ENCODE results near the gene TCEA3.

The TCEA3 gene

GRCh38 chr1:23424293-23425192 is at the start of gene TCEA3:
TSS of gene TCEA3 (minus strand) at chr1:23424748. CDS start at chr1:23424633, 115 bp downstream.
- DNase-seq, result no peak

DNA sequence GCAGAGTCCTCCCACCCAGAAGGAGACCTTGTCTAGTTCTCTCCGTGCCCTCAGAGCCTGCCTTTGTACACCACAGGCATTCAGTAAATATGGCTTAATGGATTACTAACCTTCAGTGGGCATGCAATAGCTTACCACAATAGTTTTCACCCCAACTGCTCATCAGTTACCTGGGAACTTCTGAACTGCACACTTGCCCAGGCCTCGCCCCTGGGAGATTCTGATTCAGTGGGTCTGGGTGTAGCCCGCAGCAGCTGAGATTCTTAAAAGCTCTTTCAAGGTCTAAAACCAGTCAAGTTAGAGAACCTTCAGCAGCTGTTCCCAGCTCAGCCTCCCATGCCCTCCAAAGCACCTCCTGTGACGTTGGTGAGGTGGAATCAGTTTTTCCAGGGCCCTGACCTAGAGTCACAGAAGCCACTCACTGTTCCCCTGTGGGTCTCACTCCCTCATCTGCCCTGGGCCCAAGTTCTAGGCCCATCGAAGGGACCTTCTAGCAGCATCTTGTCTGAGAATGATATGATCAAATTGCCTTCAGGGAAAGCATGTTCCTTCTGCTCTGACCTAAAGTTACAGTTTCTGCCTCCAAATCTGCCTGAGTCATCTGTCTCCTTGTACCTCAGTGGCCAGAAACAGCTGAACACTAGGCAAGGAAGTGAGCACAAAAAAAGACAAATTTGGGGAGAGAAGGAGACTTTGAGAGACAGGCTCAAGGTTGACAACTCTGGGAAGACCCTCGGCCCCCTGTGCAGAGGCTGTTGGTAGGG is 48.7 kb upstream of the TCEA3 start:
- DNase-seq, result no peak

GRCh38 chr1:23472351-23473036 is 47.9 kb upstream of the TCEA3 start:
- DNase-seq, result no peak

GRCh38 chr1:23471473-23472075 is 47.0 kb upstream of the TCEA3 start:
- DNase-seq, result no peak

GRCh38 chr1:23470282-23471070 is 45.9 kb upstream of the TCEA3 start:
- no peak for DNase-seq

- no peak for DNase-seq
These were observed 44.9 kb upstream of the TCEA3 start for GRCh38 chr1:23469372-23469982.

DNA sequence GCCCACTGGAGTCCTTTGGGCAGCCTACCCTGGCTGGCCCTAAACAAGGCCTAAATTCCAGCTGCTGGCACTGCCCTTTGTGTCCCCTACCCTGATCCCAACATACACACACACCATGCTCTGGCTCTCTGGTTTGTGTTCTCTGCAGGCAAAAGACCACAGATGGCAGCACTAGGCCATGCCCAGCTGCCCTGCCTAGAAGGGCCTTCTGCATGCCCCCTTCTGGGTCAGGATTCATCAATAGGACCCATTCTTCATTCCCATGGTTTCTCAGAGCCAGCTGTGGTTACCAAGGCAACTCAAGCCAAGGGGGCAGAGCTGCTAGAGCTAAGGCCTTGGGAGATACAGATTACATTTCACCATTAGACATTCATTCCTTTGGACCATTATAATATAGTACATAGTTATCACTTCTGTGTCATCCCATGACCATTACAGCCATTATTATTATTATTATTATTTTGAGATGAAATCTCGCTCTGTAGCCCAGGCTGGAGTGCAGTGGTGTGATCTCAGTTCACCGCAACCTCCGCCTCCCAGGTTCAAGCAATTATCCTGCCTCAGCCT is 42.0 kb upstream of the TCEA3 start:
- DNase-seq, result no peak

DNA sequence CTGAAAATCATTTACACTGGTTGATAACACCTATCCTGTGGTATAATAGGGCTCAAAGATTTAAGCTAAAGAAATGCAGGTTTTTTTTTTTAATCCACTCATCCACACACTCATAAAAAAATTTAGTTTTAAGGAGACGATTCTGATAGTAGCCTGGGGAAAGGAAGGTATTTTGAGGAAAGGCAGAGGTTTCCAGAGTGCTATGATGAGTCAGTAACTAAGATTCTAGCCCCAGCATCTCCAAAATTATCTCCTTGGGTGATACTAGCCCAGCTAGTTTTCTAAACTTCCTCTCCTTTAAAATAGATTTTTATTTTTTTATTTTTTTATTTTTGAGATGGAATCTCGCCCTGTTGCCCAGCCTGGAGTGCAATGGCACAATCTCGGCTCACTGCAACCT is 38.7 kb upstream of the TCEA3 start:
- no peak for DNase-seq

DNA sequence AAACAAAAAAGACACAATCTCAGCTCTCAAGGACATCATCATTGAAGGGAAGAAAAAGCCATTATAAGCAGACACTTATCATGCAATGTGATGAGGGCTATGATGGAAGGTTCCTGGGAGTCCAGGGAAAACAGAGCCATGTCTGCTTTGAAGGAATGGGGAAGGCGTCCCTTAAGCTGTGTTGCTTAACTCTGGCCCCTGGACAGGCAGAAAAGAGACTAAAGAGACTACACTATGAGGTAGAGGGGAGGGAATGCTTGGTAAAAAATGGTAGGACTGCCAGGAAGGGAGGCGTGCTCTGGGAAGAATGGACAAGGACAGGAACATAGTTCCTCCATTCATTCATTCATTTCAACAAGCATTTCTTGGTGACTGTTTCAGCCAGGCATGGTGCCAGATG is 38.2 kb upstream of the TCEA3 start:
- no peak for DNase-seq

DNA sequence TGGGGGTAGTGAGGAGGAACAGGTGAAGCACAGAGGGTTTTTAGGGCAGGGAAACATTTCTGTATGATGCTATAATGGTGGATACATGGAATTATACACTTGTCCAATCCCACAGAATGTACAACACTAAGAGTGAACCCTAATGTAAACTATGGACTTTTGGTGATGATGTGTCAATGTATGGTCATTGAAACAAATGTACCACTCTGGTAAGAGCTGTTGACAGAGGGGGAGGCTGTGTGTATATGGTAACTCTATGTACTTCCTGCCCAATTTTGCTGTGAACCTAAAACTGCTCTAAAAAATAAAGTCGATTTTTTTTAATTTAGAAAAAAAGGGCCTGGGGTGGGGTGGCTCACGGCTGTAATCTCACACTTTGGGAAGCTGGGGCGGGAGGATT is 36.5 kb upstream of the TCEA3 start:
- DNase-seq, result no peak

DNA sequence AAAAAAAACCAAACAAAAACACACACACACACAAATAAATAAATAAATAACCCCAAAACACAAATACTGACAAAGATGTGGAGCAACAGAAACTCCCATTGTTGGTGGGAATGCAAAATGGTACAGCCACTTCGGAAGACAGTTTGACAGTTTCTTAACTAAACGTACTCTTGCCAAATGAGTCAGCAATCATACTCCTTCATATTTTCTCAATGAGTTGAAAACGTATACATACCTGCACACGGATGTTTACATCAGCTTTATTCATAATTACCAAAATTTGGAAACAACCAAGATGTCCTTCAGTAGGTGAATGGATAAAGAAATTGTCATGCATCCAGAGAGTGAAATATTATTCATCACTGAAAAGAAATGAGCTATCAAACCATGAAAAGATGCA is 36.0 kb upstream of the TCEA3 start:
- DNase-seq, result no peak

DNA sequence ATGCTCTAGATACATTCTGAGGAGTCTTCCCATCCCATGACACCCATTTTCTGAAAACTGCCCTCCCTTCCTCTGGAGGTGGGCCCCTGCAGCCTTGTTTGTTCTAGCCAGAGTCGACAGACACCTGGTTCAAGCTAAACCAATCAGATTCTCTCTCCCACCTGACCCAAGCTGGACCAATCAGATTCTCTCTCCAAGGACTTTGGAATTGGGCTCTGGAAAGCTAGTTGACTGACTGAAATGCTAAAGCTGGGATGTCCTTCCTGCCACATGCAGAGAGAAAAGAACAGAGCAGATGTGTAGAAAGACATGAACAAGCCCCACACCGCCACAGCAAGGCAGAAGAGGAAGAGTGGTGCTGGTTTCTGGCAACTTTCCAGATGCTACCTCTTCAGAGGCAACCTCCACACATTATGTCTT is 34.8 kb upstream of the TCEA3 start:
- DNase-seq, result no peak

GRCh38 chr1:23456226-23456625 is 31.7 kb upstream of the TCEA3 start:
- DNase-seq, result no peak

DNA sequence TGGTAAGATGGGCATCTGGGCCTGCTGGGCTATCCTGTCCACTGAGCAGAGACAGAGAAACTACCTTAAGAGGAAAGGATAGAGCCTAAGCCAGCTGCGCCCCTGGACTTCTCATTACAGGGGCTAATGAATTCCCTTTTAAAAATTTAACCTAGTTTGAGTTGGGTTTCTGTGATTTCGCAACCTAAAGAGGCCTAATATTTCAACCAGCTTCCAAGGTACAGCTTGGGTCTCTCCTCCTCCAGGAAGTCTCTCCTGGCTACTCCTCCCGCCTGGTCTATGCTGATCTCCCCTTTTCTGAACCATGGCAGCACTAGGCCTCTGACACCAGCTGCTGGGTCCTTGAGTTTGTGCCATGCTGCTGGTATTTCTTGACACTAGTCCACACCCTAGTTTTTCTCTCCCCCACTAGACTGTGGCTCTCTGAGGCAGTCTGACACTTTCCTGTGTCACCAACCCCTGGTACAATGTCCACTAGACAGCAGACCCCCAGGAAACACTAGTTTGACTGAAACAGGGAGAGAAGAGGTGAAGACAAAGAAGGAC is 29.0 kb upstream of the TCEA3 start:
- no peak for DNase-seq

DNA sequence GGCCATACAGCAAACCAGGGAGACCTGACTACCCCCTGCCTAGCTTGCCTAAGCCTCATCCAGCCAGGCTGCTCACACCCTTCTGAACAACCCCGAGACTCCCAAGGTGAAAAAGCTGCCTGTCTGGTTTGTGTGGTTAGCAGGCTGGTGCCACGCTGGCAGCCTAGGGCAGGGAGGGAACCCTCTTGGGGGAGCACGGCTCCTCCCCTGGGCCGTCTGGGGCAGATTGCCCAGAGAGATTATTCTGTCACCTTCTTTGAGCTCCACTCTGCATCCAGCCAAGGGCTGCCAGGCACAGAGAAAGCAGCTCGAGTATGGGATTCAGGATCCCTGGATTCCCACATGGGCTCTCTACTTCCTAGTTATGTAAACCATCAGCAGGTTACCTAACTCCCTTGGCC is 27.5 kb upstream of the TCEA3 start:
- DNase-seq, result peak; percentile 86

DNA sequence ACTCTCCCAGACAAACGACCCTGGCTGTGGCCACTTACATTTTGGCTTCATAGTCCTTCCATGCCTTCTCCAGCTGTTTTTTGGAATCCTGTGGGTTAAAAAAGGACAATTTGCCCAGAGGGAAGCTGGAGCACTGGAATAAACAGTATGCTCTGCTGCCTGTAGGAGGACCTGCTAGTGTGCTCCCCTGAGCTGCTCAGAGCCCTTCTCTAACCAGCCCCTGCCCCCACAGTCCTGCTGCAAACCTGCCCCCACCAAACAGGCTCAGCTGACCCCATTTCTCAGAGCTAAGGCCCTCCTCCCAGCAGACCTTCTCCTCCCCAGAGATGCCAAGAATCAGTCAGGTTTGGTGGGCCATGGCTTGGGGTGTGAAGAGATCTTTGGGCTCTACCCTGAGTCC is 26.9 kb upstream of the TCEA3 start:
- DNase-seq, result no peak

DNA sequence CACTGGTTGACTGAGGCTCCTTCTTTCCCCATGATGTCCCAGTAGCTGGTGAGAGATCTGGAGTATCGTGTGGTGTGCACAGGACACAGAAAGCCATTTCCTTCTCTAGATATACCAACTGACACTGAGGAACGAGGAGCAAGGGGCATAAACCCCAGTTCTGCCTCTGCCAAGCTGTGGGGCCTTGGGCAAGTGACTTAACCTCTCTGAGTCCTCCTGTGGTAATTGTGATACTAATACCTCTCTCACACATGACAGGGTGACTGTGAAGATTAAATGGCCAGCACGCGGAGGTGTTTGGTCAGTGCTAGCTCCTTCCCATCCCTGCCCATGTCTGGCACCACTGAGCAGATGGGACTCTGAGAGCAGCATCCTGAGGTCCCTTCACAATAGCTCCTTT is 26.3 kb upstream of the TCEA3 start:
- no peak for DNase-seq

- DNase-seq, result no peak
These were observed 25.4 kb upstream of the TCEA3 start for GRCh38 chr1:23449958-23450357.

DNA sequence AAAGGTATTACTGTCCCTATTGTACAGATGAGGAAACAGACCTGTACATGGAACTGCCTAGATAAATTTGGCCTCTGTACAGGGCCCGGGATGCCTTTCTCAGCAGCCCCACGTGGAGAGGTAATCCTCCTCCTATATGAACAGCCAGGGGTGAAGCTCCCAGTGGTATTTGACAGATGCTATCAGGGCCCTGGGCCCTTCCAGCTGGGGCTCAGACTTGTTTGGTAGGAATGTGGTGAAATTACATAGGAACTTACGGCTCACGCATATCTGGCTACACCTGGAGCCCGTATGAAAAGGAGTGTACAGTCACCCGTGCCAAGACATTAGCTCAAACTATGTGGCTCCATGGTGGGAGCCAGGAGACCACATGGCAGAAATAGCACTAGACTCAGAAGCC is 24.8 kb upstream of the TCEA3 start:
- no peak for DNase-seq

DNA sequence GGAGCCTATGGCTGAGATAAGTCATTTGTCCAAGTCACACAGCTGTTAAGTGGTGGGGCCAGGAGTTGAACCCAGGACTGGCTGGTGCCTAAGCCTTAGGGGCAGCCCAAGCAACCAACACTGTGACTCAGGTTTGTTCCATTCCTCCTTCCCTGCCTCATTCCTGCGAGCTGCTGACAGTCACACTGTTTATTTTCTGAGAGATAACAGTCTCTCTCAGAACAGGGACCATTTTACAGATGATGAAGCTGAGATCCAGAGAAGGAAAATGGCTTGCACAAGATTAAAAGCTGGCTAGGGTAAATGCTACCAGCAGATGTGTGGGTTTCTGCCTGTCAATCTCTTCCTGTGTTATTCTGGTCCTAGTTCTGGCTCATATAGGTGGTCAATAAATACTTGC is 24.3 kb upstream of the TCEA3 start:
- no peak for DNase-seq

GRCh38 chr1:23446661-23447310 is 22.2 kb upstream of the TCEA3 start:
- no peak for DNase-seq
